Measurements from ENCODE around the gene SOCS6.

Gene SOCS6

DNA sequence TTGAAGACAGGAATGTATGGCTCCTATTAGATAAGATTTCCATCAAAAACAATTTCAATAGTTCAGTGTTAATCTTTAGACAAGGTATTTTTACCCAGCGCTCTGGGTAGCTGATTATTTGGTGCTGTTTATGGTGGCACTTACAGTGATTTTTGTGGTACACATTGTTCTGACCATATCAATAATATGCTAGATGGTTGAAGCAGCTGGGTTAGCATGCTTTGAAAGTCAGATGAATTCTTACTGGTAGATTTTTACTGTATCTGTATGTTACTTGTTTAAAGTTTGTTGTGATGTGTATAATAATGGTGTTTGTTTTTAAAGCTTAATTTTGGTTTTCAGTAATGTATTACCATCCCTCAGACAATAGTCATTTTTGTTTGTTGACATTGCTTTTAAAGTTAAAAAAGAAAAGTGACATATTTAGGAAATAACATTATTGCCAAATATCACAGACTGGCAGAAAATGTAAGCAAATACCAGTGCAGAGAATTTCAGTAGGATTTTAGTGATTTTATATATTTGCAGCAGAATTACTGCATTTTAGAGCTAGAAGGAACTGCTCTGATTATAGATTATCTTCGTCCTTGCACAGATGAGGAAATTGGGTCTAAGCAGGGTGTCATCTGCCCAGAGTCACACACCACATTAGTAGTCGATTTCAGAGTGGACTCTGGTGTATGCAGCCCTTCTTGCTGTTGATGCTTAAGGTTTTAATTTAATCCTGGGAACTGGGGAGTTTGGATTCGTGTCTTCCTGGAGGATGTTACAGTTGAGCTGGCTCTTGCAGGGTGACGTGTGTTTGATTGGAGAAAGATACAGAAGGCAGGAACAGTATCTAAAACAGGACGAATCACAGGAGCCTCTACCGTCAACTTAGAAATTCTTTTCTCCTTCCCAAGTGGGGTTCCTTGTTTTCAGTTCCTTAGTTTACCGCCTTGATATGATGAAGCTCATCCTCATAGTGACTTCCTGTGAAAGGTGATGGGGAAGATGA is 6.6 kb downstream of the SOCS6 start:
- Histone ChIP-seq H4K20me1 (ENCODE audit: insufficient read depth, low read length) (peaks cover 3% of the 10 kb centered on the region; the same call in 1 of the 2 replicates), H3K9me3 (replicated peaks; ENCODE audit: insufficient read depth, low read length) (no peaks in the 10 kb centered on the region), H2AFZ (ENCODE audit: low read length) (no peak overlapping the region), H3K27me3 (replicated peaks; ENCODE audit: insufficient read depth, low read length) (no peaks in the 10 kb centered on the region), H3K4me1 (ENCODE audit: low read length) (peaks cover 13% of the 10 kb centered on the region; the same call in 1 of the 2 replicates), H3K79me2 (ENCODE audit: low read length) (peaks cover 93% of the 10 kb centered on the region), H3K4me3 (ENCODE audit: low read length) (no peak overlapping the region), H3K27ac (ENCODE audit: low read length) (no peak overlapping the region), H3K36me3 (replicated peaks; ENCODE audit: insufficient read depth, low read length) (no peaks in the 10 kb centered on the region), H3F3A (ENCODE audit: insufficient read depth, low read length) (no peaks in the 10 kb centered on the region), H3K9ac (ENCODE audit: low read length) (no peak overlapping the region), H3K4me2 (ENCODE audit: low read depth, low read length) (no peak overlapping the region), H3K9me2 (replicated peaks; ENCODE audit: insufficient read depth, low read length) (no peaks in the 10 kb centered on the region)
- no peak for DNase-seq
- no peak for TF ChIP-seq EZH2phosphoT487 (IDR thresholded peaks at IDR 0.05; ENCODE audit: low read length)
- TF ChIP-seq EZH2 (optimal IDR thresholded peaks at IDR 0.05; ENCODE audit: low read depth, low read length): no peak
- TF ChIP-seq, protein P1, sequence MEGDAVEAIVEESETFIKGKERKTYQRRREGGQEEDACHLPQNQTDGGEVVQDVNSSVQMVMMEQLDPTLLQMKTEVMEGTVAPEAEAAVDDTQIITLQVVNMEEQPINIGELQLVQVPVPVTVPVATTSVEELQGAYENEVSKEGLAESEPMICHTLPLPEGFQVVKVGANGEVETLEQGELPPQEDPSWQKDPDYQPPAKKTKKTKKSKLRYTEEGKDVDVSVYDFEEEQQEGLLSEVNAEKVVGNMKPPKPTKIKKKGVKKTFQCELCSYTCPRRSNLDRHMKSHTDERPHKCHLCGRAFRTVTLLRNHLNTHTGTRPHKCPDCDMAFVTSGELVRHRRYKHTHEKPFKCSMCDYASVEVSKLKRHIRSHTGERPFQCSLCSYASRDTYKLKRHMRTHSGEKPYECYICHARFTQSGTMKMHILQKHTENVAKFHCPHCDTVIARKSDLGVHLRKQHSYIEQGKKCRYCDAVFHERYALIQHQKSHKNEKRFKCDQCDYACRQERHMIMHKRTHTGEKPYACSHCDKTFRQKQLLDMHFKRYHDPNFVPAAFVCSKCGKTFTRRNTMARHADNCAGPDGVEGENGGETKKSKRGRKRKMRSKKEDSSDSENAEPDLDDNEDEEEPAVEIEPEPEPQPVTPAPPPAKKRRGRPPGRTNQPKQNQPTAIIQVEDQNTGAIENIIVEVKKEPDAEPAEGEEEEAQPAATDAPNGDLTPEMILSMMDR (IDR thresholded peaks at IDR 0.05; ENCODE audit: low read length): no peak

DNA sequence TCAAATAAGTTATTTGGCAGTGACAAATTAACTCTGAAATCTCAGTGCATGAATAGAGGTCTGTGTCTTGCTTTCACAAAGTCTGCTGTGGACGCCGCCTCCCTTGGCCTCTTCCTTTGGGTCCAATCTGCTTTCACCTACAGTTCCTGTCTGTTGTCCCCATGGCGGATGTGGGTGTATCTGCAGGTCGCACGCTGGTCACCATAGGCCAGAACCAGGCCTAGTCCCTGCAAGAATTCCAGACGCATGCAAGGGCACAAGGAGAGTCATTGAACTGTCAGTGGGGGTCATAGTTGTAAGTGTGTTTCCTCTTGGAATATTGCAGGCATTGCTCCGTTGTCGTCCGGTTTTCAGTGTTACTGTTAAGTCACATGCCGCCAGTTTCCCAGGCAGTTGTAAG is 7.4 kb downstream of the SOCS6 start:
- no peak overlapping the region for H3K4me3 ChIP-seq (ENCODE audit: low read length)
- no peaks in the 10 kb centered on the region for H3F3A ChIP-seq (ENCODE audit: insufficient read depth, low read length)
- H3K4me1 ChIP-seq (ENCODE audit: low read length): 0 out of 2 replicates have a peak, but pooled peaks cover 11% of the 10 kb centered on the region
- no peaks in the 10 kb centered on the region for H3K36me3 ChIP-seq (replicated peaks; ENCODE audit: insufficient read depth, low read length)
- no peak for DNase-seq
- H3K27me3 ChIP-seq (replicated peaks; ENCODE audit: insufficient read depth, low read length): no peaks in the 10 kb centered on the region
- H3K4me2 ChIP-seq (ENCODE audit: low read depth, low read length): no peak overlapping the region
- no peak overlapping the region for H3K9ac ChIP-seq (ENCODE audit: low read length)
- H3K79me2 ChIP-seq (ENCODE audit: low read length): peaks cover 93% of the 10 kb centered on the region
- no peak overlapping the region for H3K27ac ChIP-seq (ENCODE audit: low read length)
- H2AFZ ChIP-seq (ENCODE audit: low read length): no peak overlapping the region
- H3K9me3 ChIP-seq (replicated peaks; ENCODE audit: insufficient read depth, low read length): no peaks in the 10 kb centered on the region
- no peaks in the 10 kb centered on the region for H3K9me2 ChIP-seq (replicated peaks; ENCODE audit: insufficient read depth, low read length)
- TF ChIP-seq, protein P1 (IDR thresholded peaks at IDR 0.05; ENCODE audit: low read length): no peak
- TF ChIP-seq EZH2phosphoT487 (IDR thresholded peaks at IDR 0.05; ENCODE audit: low read length) (no peak), EZH2 (optimal IDR thresholded peaks at IDR 0.05; ENCODE audit: low read depth, low read length) (no peak)
- H4K20me1 ChIP-seq (ENCODE audit: insufficient read depth, low read length): peaks cover 3% of the 10 kb centered on the region; the same call in 1 of the 2 replicates

DNA sequence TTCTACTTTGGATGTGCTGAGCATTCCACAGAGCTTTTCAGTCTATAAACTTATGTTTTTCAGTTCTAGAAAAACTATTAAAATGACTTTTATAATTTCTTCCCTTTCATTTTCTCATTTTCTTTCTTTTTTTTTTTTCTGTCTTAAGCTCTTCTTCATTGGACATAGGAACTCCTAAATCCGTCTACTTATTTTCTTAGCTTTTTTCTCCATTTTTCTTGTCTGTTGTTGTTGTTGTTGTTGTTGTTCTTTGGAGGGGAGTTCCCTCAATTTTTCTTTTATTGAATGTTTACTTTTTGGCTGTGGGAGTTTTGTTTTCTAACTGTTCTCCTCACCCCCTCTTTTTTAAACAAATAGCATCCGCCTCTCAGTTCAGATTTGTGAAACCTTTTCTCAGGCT is 7.9 kb downstream of the SOCS6 start:
- Histone ChIP-seq H4K20me1 (ENCODE audit: insufficient read depth, low read length) (peaks cover 3% of the 10 kb centered on the region; the same call in 1 of the 2 replicates), H3K27ac (ENCODE audit: low read length) (no peak overlapping the region), H3F3A (ENCODE audit: insufficient read depth, low read length) (no peaks in the 10 kb centered on the region), H3K27me3 (replicated peaks; ENCODE audit: insufficient read depth, low read length) (no peaks in the 10 kb centered on the region), H3K9ac (ENCODE audit: low read length) (no peak overlapping the region), H3K4me3 (ENCODE audit: low read length) (no peak overlapping the region), H2AFZ (ENCODE audit: low read length) (no peak overlapping the region), H3K4me1 (ENCODE audit: low read length) (0 out of 2 replicates have a peak, but pooled peaks cover 11% of the 10 kb centered on the region), H3K9me2 (replicated peaks; ENCODE audit: insufficient read depth, low read length) (no peaks in the 10 kb centered on the region), H3K9me3 (replicated peaks; ENCODE audit: insufficient read depth, low read length) (no peaks in the 10 kb centered on the region), H3K36me3 (replicated peaks; ENCODE audit: insufficient read depth, low read length) (no peaks in the 10 kb centered on the region), H3K4me2 (ENCODE audit: low read depth, low read length) (no peak overlapping the region), H3K79me2 (ENCODE audit: low read length) (peaks cover 93% of the 10 kb centered on the region)
- no peak for DNase-seq
- TF ChIP-seq EZH2 (optimal IDR thresholded peaks at IDR 0.05; ENCODE audit: low read depth, low read length) (no peak), EZH2phosphoT487 (IDR thresholded peaks at IDR 0.05; ENCODE audit: low read length) (no peak)
- TF ChIP-seq, protein P1 (IDR thresholded peaks at IDR 0.05; ENCODE audit: low read length): no peak
